ENCODE data around the gene ZNF296.
A peak's percentile ranks its signal among the peaks of the same experiment; 100 is the strongest.

ZNF296 gene

GRCh38 chr19:45102481-45102880, 26.2 kb upstream of the ZNF296 start:
- no peak for DNase-seq

DNA sequence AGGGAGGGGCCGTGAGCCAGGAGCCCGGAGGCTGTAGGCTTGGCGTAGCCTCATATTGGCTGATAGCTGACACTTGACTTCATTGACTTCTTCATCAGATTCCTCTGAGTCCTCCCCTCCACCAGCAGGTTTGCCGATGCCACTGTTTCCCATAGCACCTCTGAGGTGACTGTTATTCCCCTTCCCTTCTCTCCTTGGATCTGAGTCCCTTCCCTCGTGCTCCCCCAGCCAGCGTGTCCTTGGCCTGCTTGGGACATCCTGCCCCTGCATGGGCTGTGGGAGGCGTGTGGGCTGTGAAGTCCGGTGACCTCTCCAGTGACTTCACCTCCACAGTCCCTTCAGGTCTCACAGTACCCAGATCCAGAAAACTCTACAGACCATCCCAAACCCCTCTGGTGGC, 25.5 kb upstream of the ZNF296 start:
- DNase-seq = no peak

GRCh38 chr19:45100846-45101252, 24.6 kb upstream of the ZNF296 start:
- DNase-seq = no peak

DNA sequence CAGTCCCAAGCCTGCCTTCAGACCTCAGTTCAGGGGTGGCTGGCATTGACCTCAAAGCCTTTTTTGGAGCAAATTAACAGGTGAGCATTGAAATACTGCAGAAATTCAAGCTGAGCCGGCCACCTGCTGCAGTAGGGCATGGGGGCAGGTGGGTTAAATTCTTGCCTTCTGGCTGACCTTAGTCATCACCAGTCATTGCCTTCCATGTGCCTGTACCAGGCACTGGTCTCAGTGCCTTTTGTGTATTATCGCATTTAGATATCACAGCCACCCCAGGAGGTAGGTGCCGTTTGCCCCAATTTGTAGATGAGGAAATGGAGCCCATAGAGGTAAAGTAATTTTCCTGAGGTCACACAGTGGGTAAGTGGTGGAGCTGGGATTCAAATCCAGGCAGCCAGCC, 23.9 kb upstream of the ZNF296 start:
- DNase-seq = no peak

GRCh38 chr19:45099467-45100191, 23.4 kb upstream of the ZNF296 start:
- no peak for DNase-seq

DNA sequence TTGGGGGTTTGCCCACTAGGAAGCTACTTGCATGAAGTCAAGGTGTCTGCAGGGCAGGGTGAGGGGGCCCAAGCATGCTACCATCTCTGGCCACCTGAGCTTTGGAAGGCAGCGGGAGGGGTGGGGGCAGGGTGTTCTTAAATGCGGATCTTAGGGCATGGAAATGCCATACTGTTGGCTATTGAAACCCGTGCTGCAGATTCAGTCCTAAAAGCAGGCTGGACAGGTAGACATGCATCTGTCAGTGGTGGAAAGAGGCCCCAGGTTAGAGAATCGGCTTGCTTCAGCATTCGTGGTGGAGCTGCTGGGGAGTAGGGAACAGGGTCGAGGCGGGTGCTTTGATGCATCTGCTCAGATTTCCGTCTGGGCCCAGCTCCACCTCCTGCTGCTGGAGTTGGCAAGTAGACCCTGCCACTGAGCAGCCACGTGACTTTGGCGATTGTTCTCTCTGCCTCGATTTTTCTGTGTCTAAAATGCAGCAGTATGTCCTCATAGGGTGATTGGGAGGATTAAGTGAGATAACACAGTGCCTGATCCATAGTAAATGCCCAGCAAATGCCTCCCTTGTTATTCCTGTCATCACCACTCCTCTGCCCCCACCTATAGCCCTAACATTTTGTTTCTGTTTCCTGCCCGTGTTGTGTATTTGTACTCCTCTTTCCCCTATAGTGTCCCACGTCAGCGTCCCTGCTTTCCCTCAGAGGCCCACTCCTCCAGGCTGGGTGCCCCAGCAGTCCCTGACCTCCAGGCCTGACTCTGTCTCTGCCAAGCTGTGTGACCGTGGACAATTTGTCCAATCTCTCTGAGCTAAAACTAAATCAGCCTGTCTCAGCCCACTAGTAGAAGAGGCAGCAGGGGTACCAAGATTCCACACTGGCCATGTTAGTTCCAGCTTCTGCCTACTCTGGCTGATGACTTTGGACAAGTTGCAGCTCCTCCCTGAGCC, 22.5 kb upstream of the ZNF296 start:
- DNase-seq = no peak

DNA sequence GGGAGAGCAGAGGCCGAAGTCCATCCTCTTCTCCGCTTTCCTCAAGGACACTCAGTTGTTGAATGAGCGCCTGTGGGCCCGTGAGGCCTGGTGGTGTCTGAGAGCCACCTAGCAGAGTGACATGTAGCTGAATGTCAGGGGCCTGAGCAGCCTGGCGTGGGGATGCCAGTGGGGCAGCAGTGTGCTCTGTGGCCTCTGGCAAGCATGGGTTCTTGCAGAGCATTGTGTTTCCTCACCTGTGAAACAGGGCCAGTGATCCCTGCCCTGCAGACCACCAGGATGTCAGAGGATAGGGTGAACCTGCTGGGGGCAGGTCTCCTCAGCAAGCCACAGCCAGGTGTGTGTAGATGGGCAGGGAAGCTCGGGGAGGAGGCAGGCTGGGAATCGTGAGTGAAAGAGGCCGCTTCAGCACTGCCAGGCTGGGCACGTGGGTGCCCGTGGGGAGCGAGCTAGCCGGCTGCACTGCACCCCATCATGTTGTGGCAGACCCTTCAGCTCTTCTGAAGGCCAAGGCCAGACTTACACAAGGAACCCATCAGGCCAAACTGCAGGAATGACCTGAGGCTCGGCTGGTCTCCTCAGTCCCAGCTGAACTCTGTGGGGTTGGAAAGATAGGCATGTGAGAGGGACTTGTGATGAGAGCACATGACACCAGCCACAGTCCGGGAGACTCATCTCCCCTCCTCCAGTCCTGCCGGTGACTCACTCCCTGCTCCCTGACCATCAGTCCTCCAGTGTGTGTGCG, 21.7 kb upstream of the ZNF296 start:
- DNase-seq = no peak

DNA sequence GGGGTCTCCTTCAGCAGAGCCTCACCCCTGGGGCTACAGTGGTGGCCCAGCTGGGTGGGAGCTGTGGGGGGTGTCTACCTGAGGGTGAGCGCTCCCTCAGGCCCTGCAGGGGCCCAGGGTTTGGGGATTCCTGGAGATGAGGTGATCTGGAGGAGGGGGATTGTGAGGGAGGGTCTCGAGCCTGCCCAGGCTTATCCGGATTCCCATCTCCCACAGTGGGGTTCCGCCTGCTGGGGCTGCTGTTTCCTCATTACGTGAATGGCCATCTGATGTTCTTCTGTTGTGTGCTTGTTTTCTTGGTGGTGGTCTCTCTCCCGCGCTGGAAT, 21.1 kb upstream of the ZNF296 start:
- no peak for DNase-seq

DNA sequence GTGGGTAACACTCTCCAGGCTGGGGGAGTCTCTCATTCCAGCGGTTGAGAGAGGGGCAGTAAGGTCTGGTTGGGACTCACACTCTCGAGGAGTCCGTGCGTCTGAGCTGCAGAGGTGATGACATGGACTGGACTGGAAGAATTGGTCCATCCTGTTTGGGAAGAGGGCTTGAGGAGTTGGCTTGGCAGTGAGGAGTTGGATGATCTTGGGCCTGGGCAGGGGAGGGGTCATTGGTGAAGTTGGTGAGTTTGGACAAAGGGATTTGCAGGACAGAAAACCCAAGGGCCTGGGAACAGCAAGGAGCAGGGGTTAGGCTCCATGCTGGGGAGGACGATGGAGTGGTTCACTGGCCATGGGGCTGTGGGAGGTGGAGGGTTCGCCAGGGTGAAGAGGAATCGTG, 20.4 kb upstream of the ZNF296 start:
- no peak for DNase-seq

- DNase-seq = no peak
These were observed 19.5 kb upstream of the ZNF296 start for GRCh38 chr19:45095496-45096413.

DNA sequence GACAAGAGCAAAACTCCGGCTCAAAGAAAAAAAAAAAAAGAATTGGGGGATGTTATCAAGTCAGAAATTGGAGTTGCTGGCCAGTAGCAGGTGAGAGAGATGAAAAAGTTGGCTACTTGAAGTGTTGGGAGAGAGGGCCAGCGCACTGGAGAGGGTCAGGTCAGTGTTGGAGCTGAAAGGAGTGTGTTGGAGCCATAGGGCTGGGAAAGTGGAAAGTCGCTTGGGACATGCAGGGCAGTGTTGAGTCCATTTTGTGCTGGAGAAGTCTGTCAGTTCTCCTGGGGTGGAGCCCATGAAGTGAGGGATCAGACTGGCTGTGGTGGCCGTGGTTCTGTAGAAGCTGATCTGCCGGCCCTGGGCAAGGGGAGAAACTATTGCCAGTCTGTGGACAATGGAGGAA, 18.4 kb upstream of the ZNF296 start:
- DNase-seq = no peak

DNA sequence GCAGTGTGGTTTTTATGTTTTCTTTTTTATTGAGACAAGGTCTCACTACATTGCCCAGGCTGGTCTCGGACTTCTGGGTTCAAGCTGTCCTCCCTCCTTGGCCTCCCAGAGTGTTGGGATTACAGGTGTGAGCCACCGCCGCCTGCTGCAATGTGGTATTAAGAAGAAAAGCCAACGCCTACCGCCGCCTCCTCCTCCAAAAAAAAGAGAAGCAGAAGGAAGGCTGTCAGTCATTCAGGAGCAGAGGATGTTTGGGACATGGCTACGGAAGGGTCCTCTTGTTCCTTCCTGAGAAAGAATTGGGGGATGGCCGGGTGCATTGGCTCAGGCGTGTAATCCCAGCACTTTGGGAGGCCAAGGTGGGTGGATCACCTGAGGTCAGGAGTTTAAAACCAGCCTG, 17.9 kb upstream of the ZNF296 start:
- no peak for DNase-seq

- DNase-seq = peak; percentile 93
These were observed 16.7 kb upstream of the ZNF296 start, which contains the start of gene PPP1R37 for GRCh38 chr19:45092747-45093678. Gene PPP1R37, plus strand, starts transcription at chr19:45093179. Its CDS starts 147 bp downstream, at chr19:45093326.

DNA sequence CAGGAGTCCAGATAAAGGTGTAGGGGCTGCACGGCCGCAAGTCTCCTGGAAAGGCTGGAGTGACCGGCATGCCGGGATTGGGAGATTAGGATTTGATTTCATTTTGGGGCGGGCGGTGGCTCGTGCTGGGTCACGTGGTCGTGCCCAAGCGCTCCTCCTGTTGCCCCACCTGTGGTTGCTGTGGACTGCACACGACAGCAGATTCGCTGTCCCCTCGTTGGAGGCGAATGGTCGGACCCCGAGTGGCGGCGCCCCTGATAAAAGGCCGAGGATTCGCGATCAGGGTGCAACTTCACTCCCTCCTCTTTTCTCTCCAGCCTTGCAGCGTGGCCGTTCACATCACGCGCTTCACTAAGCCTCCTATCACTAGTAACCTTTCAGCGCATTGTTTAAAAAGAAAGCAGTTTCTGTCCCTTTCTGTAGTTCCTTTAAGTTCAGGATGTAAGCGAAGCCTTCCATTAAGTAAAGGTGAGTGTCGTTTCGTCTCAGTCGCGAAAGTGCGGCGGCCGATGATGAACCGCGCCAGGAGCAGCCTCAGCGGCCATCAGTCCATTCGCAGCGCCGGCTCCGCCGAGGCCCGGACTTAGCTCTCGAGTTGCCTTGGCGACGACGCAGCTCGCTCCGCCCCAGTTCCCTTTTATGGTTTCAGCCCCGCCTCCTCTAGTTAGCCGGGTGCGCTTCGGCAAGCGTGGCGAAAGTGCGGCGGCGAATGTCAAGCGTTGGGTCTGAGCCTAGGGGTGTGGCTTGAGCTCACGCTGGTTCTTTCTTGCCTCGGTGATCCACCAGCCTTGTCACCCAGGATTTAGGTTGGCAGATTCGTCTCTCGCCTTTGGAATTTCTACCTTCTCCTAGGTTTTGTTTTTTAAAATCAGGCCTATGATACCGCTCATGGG, 15.0 kb upstream of the ZNF296 start:
- DNase-seq = peak; percentile 96

GRCh38 chr19:45090606-45091005, 14.3 kb upstream of the ZNF296 start:
- no peak for DNase-seq

- DNase-seq = no peak
These were observed 13.8 kb upstream of the ZNF296 start for GRCh38 chr19:45090034-45090433.

GRCh38 chr19:45087531-45087930, 11.3 kb upstream of the ZNF296 start:
- no peak for DNase-seq

DNA sequence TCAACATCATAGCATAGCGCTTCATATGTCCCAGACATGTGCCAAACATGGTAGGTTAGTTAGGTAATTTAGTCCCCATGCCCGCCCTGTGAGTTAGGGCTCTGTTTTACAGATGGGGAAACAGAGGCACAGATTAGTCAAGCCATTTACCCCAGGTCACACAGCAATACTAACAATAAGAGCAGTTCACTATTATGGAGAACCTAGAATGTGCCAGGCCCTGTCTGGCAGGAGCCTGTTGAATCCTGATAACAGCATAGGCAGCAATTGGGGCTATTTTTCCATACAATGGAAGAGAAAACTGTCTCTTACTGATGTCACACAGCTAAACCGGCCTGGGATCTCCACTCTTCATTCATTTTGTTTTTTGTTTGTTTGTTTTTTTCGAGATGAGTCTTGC, 10.2 kb upstream of the ZNF296 start:
- DNase-seq = no peak

DNA sequence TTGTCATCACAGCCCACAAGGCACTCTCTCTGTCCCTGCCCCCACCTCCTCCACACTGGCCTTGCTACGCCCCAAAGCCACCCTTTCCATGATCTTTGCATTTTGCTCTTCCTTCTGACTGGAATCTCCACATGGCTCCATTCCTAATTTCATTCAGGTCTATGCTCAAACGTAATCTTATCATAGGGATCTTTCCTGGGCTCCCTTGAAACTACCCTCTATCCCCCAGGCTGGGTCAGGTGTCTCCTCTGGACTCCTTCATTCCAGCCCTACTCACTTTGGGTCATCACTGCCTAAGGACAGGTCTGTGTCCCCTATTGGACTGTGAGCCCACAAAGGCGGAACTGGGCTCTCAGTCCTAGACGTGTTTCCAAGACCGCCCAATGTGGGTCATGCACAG, 5.9 kb upstream of the ZNF296 start:
- no peak for DNase-seq

DNA sequence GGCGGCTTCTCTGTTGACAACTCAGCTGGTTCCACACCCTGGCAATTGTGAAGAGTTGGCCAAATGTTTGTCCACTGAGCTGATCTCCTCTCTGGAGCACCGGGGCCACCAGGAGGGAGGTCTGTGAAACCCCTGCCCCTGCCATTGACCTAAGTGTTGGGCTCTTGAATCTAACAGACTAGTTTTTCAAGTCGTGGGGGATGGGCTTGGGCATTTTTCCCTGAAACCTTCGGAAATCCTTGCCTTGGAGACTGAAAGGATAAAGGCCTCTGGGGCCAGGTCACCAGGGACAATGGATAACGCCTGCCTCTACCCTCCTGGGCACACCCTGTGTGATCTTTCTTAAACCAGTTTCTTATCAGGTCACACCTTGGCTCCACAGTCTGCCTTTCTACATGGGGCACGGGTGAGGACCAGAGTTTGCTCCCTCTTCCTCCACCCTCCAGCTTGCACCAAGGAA, 3.7 kb upstream of the ZNF296 start:
- DNase-seq = no peak

Data from NCI-H1092 (cell line).